ENCODE data around the gene CSAD. TPM values are rescaled to one million over a fixed set of nuclear protein-coding genes. Genes with fewer than 3 reads are reported as not detected.

CSAD gene
- total and polyA plus RNA-seq, 2 donors (not counting 1 experiment from before 2014, with no cell fraction given) = 57.0 to 64.6 TPM

GRCh38 chr12:53201177-53201541, 20.4 kb upstream of the CSAD start:
- 33% methylated on average over 1 of the region's 1 CpG for WGBS (ENCODE audit: insufficient coverage)
- Mint-ChIP-seq H3K4me1 (peaks cover 73% of the 10 kb centered on the region), H3K4me3 (peak overlapping the region; percentile 70), H3K27me3 (no peaks in the 10 kb centered on the region), H3K9me3 (ENCODE audit: insufficient read depth) (no peaks in the 10 kb centered on the region), H3K27ac (peak overlapping the region; percentile 80)
- H4K20me1 ChIP-seq (ENCODE audit: control insufficient read depth, insufficient read depth, low read length, poor library complexity, severe bottlenecking) = peaks cover 61% of the 10 kb centered on the region
- H3K9me3 ChIP-seq (ENCODE audit: control extremely low read depth in 1 of 3, control insufficient read depth in 2 of 3, insufficient read depth in 1 of 3, low read length in 2 of 3) = no peaks in the 10 kb centered on the region
- no peak for DNase-seq
- TF ChIP-seq CTCF (IDR thresholded peaks at IDR 0.05) = no peak
- no peak for TF ChIP-seq EZH2 (IDR thresholded peaks at IDR 0.05; ENCODE audit: borderline replicate concordance, insufficient read depth, low read depth, low read length, poor library complexity, severe bottlenecking)
- peak overlapping the region in 1 of 5 experiments; percentile 54 for H3K4me3 ChIP-seq (ENCODE audit: control extremely low read depth in 1 of 5, extremely low read depth in 1 of 5, insufficient read depth in 1 of 5, low read depth in 2 of 5, low read length in 4 of 5)
- H3K4me1 ChIP-seq (ENCODE audit: control insufficient read depth in 2 of 2, insufficient read depth in 2 of 2, low read length in 2 of 2) = peaks cover 84 to 91% of the 10 kb centered on the region in 2 donors
- no peaks in the 10 kb centered on the region for H3K27me3 ChIP-seq (replicated peaks in 1 of 4; ENCODE audit: control extremely low read depth in 1 of 4, control insufficient read depth in 3 of 4, insufficient read depth in 4 of 4, low read length in 3 of 4)
- ChIA-PET POLR2A (interaction anchor here (0.9 to 2.5 kb wide), 4 partner anchors 10 to 21 kb away, joined by 3 to 7 read pairs (median 4); partner anchors contain the start of genes CSAD and ZNF740), CTCF (interaction anchor here (1.0 to 15.7 kb wide), 7 partner anchors 8 to 120 kb away, joined by 3 to 201 read pairs (median 4); partner anchors contain the start of genes AAAS, CSAD, ITGB7 and ZNF740)
- H3K9ac ChIP-seq (ENCODE audit: low read length) = peak overlapping the region; percentile 43
- peaks cover 62% of the 10 kb centered on the region for H3K79me2 ChIP-seq (ENCODE audit: control insufficient read depth, insufficient read depth, low read length)
- H3K27ac ChIP-seq (ENCODE audit: low read length in 2 of 2) = peak overlapping the region; percentile 39 to 58
- intact Hi-C loops (cut with micrococcal nuclease) = no loop called here
- ATAC-seq (ENCODE audit: low read depth) = no peak
- peaks cover 4 to 40% of the 10 kb centered on the region in 2 experiments for H3K36me3 ChIP-seq (replicated peaks in 1 of 2; ENCODE audit: control extremely low read depth in 1 of 2, control insufficient read depth in 1 of 2, extremely low read depth in 1 of 2, insufficient read depth in 2 of 2, low read length in 1 of 2)
- H3K4me2 ChIP-seq (replicated peaks; ENCODE audit: low read depth, low read length, poor library complexity, severe bottlenecking) = peak overlapping the region; percentile 73
- no peak overlapping the region for H2AFZ ChIP-seq (ENCODE audit: insufficient read depth, low read depth, low read length, poor library complexity, severe bottlenecking)

GRCh38 chr12:53200458-53201176, 19.9 kb upstream of the CSAD start:
- H4K20me1 ChIP-seq (ENCODE audit: control insufficient read depth, insufficient read depth, low read length, poor library complexity, severe bottlenecking) = peaks cover 61% of the 10 kb centered on the region
- no peak overlapping the region for H2AFZ ChIP-seq (ENCODE audit: insufficient read depth, low read depth, low read length, poor library complexity, severe bottlenecking)
- peak overlapping the region; percentile 70 for H3K4me3 Mint-ChIP-seq
- H3K4me1 ChIP-seq (ENCODE audit: control insufficient read depth in 2 of 2, insufficient read depth in 2 of 2, low read length in 2 of 2) = peaks cover 79 to 86% of the 10 kb centered on the region in 2 donors
- peak overlapping the region in 3 of 5 experiments; percentile 17 to 54 (median 23) for H3K4me3 ChIP-seq (ENCODE audit: control extremely low read depth in 1 of 5, extremely low read depth in 1 of 5, insufficient read depth in 1 of 5, low read depth in 2 of 5, low read length in 4 of 5)
- ChIA-PET POLR2A (interaction anchor here (0.8 to 2.5 kb wide), 9 partner anchors 9 to 120 kb away, joined by 3 to 8 read pairs (median 4); partner anchors contain the start of genes CSAD, PFDN5 and ZNF740), CTCF (interaction anchor here (0.5 to 15.7 kb wide), 11 partner anchors 12 to 135 kb away, joined by 3 to 201 read pairs (median 4); partner anchors contain the start of genes AAAS, CSAD, ITGB7 and ZNF740)
- peaks cover 68% of the 10 kb centered on the region for H3K4me1 Mint-ChIP-seq
- no peak for TF ChIP-seq CTCF (IDR thresholded peaks at IDR 0.05)
- no peak for TF ChIP-seq EZH2 (IDR thresholded peaks at IDR 0.05; ENCODE audit: borderline replicate concordance, insufficient read depth, low read depth, low read length, poor library complexity, severe bottlenecking)
- H3K27ac ChIP-seq (ENCODE audit: low read length in 2 of 2) = peak overlapping the region; percentile 39 to 58
- H3K36me3 ChIP-seq (replicated peaks in 1 of 2; ENCODE audit: control extremely low read depth in 1 of 2, control insufficient read depth in 1 of 2, extremely low read depth in 1 of 2, insufficient read depth in 2 of 2, low read length in 1 of 2) = peaks cover 4 to 45% of the 10 kb centered on the region in 2 experiments
- intact Hi-C loops (cut with micrococcal nuclease) = loop anchor here (1.0 kb wide), 1 partner anchor 9 kb away; no protein-coding TSS in a partner anchor
- peak overlapping the region; percentile 73 for H3K4me2 ChIP-seq (replicated peaks; ENCODE audit: low read depth, low read length, poor library complexity, severe bottlenecking)
- peak overlapping the region; percentile 43 for H3K9ac ChIP-seq (ENCODE audit: low read length)
- WGBS (ENCODE audit: insufficient coverage) = 4% methylated on average over 7 of the region's 10 CpGs
- H3K9me3 ChIP-seq (ENCODE audit: control extremely low read depth in 1 of 3, control insufficient read depth in 2 of 3, insufficient read depth in 1 of 3, low read length in 2 of 3) = no peaks in the 10 kb centered on the region
- DNase-seq = peak; percentile 71
- no peaks in the 10 kb centered on the region for H3K27me3 ChIP-seq (replicated peaks in 1 of 4; ENCODE audit: control extremely low read depth in 1 of 4, control insufficient read depth in 3 of 4, insufficient read depth in 4 of 4, low read length in 3 of 4)
- H3K9me3 Mint-ChIP-seq (ENCODE audit: insufficient read depth) = no peaks in the 10 kb centered on the region
- ATAC-seq (ENCODE audit: low read depth) = peak; percentile 59
- no peaks in the 10 kb centered on the region for H3K27me3 Mint-ChIP-seq
- H3K27ac Mint-ChIP-seq = peak overlapping the region; percentile 80
- H3K79me2 ChIP-seq (ENCODE audit: control insufficient read depth, insufficient read depth, low read length) = peaks cover 60% of the 10 kb centered on the region
